Hepatocyte (in vitro differentiated cells): Measurements from ENCODE around the gene PRKRIP1. TPM values are rescaled to one million over a fixed set of nuclear protein-coding genes. Genes with fewer than 3 reads are reported as not detected.

Experiments used
- DNase-seq: peaks from one replicate; pipeline ENCODE4 v3.0.0-alpha.2; 2016; ENCODE audit warnings: low spot score
- H2AFZ ChIP-seq: fragments of 200-600 bp; sonication (generic); 2 replicates; pipeline ENCODE4 v1.6.0; 2016; ENCODE audit warnings: antibody characterized with exemption, mild to moderate bottlenecking
- H3K27ac ChIP-seq: fragments of 200-600 bp; sonication (generic); 2 replicates; pipeline ENCODE4 v1.5.1; 2016; ENCODE audit warnings: mild to moderate bottlenecking
- H3K27me3 ChIP-seq: fragments of 200-600 bp; sonication (generic); 2 replicates; pipeline ENCODE4 v1.6.1; 2016
- H3K36me3 ChIP-seq: fragments of 200-600 bp; sonication (generic); replicated peaks from 2 replicates; pipeline ENCODE4 v1.5.1; 2016; ENCODE audit warnings: low read depth; ENCODE audit not compliant: insufficient read depth
- H3K4me1 ChIP-seq: fragments of 200-600 bp; sonication (generic); 2 replicates; pipeline ENCODE4 v1.5.1; 2016; ENCODE audit warnings: mild to moderate bottlenecking, moderate library complexity; ENCODE audit not compliant: insufficient read depth
- H3K4me2 ChIP-seq: fragments of 200-600 bp; sonication (generic); 2 replicates; pipeline ENCODE4 v1.6.0; 2016
- H3K4me3 ChIP-seq: fragments of 200-600 bp; sonication (generic); 2 replicates; pipeline ENCODE4 v1.5.1; 2016; ENCODE audit warnings: mild to moderate bottlenecking
- H3K79me2 ChIP-seq: fragments of 200-600 bp; sonication (generic); 2 replicates; pipeline ENCODE4 v1.6.0; 2017; ENCODE audit warnings: mild to moderate bottlenecking
- H3K9me2 ChIP-seq: fragments of 200-600 bp; sonication (generic); replicated peaks from 2 replicates; pipeline ENCODE4 v1.6.0; 2017; ENCODE audit warnings: mild to moderate bottlenecking; ENCODE audit not compliant: insufficient read depth
- H3K9me3 ChIP-seq: fragments of 200-600 bp; sonication (generic); 2 replicates; pipeline ENCODE4 v1.5.1; 2016; ENCODE audit warnings: low read depth, mild to moderate bottlenecking
- H4K20me1 ChIP-seq: fragments of 200-600 bp; sonication (generic); 2 replicates; pipeline ENCODE4 v1.6.0; 2016; ENCODE audit warnings: mild to moderate bottlenecking; ENCODE audit not compliant: insufficient read depth, poor library complexity, severe bottlenecking
- EZH2 ChIP-seq: fragments of 200-600 bp; sonication (generic); IDR thresholded peaks from 2 replicates; pipeline ENCODE4 v1.6.1; 2016; ENCODE audit warnings: antibody characterized with exemption, mild to moderate bottlenecking, borderline replicate concordance
- EZH2phosphoT487 ChIP-seq: fragments of 200-600 bp; sonication (generic); IDR thresholded peaks from one replicate; pipeline ENCODE4 v1.6.1; 2018; ENCODE audit warnings: antibody characterized with exemption, mild to moderate bottlenecking, low read depth, moderate library complexity; ENCODE audit not compliant: unreplicated experiment, severe bottlenecking
- WGBS: methylation state at CpG from one replicate; pipeline ENCODE4 v1.1.6; 2016; ENCODE audit warnings: low lambda C conversion rate; ENCODE audit errors: missing lambda C conversion rate; 5-methylcytosine and 5-hydroxymethylcytosine counted together
- polyA plus RNA-seq: library from polyadenylated mRNA; unstranded; fragments of >200 nt; fragmentation: Nextera tagmentation; extraction: Ambion mirVana; gene quantifications from 2 replicates; pipeline ENCODE4 v1.2.1, GENCODE V29; 2016
- total RNA-seq: library from RNA; depleted of rRNA; stranded (reverse); fragments of >200 nt; gene quantifications from 2 replicates; pipeline ENCODE4 v1.2.3, GENCODE V29; 2014
- TF ChIP-seq, protein P1 (sequence below): fragments of 200-600 bp; sonication (generic); IDR thresholded peaks from 2 replicates; pipeline ENCODE4 v1.5.1; 2016; ENCODE audit warnings: antibody characterized with exemption, mild to moderate bottlenecking; ENCODE audit not compliant: poor library complexity

PRKRIP1 gene
- total and polyA plus RNA-seq, 2 experiments from 2014 or later = 33.8 to 44.6 TPM

DNA sequence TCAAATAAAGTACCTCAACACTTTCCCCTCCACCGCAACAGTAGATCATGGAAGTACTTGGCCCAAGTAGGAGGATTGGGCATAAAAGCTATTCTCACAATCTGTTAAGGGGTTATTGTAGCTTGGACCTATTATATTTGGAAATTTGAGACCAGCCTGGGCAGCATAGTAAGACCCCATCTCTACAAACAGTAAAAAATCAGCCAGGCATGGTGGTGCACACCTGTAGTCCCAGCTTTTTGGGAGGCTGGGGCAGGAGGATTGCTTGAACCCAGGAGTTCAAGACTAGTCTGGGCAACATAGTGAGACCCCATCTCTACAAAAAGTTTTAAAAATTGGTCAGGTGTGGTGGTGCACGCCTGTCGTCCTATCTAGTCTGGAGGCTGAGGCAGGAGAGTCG is 13.2 kb downstream of the PRKRIP1 start:
- Histone ChIP-seq H3K9me2 (no peaks in the 10 kb centered on the region), H2AFZ (no peak overlapping the region), H3K4me2 (no peak overlapping the region), H3K79me2 (peaks cover 13% of the 10 kb centered on the region), H3K36me3 (no peaks in the 10 kb centered on the region), H3K9me3 (no peaks in the 10 kb centered on the region), H3K4me3 (no peak overlapping the region), H3K4me1 (no peaks in the 10 kb centered on the region), H3K27me3 (no peaks in the 10 kb centered on the region), H3K27ac (no peak overlapping the region), H4K20me1 (no peaks in the 10 kb centered on the region)
- no peak for DNase-seq
- TF ChIP-seq EZH2phosphoT487 (no peak), EZH2 (no peak)
- TF ChIP-seq, protein P1, sequence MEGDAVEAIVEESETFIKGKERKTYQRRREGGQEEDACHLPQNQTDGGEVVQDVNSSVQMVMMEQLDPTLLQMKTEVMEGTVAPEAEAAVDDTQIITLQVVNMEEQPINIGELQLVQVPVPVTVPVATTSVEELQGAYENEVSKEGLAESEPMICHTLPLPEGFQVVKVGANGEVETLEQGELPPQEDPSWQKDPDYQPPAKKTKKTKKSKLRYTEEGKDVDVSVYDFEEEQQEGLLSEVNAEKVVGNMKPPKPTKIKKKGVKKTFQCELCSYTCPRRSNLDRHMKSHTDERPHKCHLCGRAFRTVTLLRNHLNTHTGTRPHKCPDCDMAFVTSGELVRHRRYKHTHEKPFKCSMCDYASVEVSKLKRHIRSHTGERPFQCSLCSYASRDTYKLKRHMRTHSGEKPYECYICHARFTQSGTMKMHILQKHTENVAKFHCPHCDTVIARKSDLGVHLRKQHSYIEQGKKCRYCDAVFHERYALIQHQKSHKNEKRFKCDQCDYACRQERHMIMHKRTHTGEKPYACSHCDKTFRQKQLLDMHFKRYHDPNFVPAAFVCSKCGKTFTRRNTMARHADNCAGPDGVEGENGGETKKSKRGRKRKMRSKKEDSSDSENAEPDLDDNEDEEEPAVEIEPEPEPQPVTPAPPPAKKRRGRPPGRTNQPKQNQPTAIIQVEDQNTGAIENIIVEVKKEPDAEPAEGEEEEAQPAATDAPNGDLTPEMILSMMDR = no peak
- WGBS = 95% methylated on average over 4 of the region's 4 CpGs

DNA sequence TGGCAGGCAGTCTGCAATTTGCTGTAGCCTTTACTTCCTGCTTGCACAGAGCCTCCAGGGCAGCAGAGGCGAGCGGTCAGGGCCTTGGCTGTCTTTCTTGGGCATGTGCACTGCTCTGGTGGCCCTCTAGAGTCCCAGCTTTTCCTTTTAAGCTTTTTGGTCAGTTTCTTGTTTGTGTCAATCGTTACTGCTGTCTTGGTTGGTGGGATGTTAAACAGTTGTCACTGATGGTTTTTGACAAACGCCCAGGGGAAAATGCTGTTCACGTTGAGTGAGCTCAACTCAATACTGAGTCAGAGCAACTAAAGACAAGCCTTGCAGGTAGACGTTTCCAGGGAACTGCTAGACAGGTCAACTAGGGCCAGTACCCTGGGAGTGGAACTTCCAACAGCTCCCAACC is 14.0 kb downstream of the PRKRIP1 start:
- peaks cover 13% of the 10 kb centered on the region for H3K79me2 ChIP-seq
- 79% methylated on average over 6 of the region's 6 CpGs for WGBS
- DNase-seq = no peak
- H3K36me3 ChIP-seq = no peaks in the 10 kb centered on the region
- no peaks in the 10 kb centered on the region for H3K9me2 ChIP-seq
- TF ChIP-seq EZH2 (no peak), EZH2phosphoT487 (no peak)
- H3K4me1 ChIP-seq = no peaks in the 10 kb centered on the region
- H3K27ac ChIP-seq = no peak overlapping the region
- H3K9me3 ChIP-seq = no peaks in the 10 kb centered on the region
- H3K4me3 ChIP-seq = no peak overlapping the region
- H2AFZ ChIP-seq = no peak overlapping the region
- no peak overlapping the region for H3K4me2 ChIP-seq
- no peaks in the 10 kb centered on the region for H3K27me3 ChIP-seq
- H4K20me1 ChIP-seq = no peaks in the 10 kb centered on the region

DNA sequence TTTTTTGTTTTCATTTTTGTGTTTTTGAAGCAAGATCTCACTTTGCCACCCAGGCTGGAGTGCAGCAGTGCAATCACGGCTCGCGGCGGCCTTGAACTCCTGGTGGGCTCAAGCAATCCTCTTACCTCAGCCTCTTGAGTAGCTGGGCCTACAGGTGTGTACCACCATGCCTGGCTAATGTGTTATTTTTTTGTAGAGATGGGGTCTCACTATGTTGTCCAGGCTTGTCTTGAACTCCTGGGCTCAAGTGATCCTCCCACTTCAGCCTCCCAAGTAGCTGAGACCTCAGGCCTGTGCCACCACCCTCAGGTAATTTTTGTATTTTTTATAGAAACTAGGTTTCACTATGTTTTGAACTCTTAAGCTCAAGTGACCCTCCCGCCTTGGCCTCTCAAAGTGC is 14.8 kb downstream of the PRKRIP1 start:
- H3K27ac ChIP-seq = no peak overlapping the region
- no peaks in the 10 kb centered on the region for H3K4me1 ChIP-seq
- DNase-seq = no peak
- no peaks in the 10 kb centered on the region for H3K27me3 ChIP-seq
- TF ChIP-seq EZH2phosphoT487 (no peak), EZH2 (no peak)
- TF ChIP-seq, protein P1 = no peak
- no peak overlapping the region for H3K4me3 ChIP-seq
- no peak overlapping the region for H2AFZ ChIP-seq
- no peaks in the 10 kb centered on the region for H3K36me3 ChIP-seq
- no peak overlapping the region for H3K4me2 ChIP-seq
- WGBS = 100% methylated on average over 5 of the region's 5 CpGs
- no peaks in the 10 kb centered on the region for H3K9me3 ChIP-seq
- H3K79me2 ChIP-seq = peaks cover 7% of the 10 kb centered on the region
- no peaks in the 10 kb centered on the region for H4K20me1 ChIP-seq
- H3K9me2 ChIP-seq = no peaks in the 10 kb centered on the region

DNA sequence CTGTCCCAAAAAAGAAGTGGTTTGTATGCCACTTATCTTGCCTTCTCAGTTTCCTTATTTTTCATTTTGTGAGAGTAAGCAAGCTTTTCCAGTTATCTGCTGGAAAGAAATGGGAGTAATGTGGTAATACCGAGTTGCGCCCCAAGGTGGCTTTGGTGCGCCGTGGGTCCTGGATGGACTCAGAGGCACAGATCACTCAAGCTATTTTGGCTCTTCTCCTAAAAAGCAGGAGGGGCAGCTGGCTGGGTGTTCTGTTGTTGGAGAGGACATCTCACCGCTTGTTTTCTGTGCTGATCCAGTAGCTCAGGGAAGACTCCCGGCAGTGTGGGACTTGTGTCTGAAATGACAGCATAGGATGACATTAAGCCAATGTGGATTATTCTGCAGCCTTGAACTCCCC is 16.4 kb downstream of the PRKRIP1 start:
- Histone ChIP-seq H3K36me3 (no peaks in the 10 kb centered on the region), H3K27ac (no peak overlapping the region), H4K20me1 (no peaks in the 10 kb centered on the region), H3K27me3 (no peaks in the 10 kb centered on the region), H3K9me2 (no peaks in the 10 kb centered on the region), H2AFZ (no peak overlapping the region), H3K9me3 (no peaks in the 10 kb centered on the region), H3K4me1 (no peaks in the 10 kb centered on the region), H3K4me3 (no peak overlapping the region), H3K4me2 (no peak overlapping the region), H3K79me2 (peaks cover 7% of the 10 kb centered on the region)
- TF ChIP-seq EZH2phosphoT487 (no peak), EZH2 (no peak)
- TF ChIP-seq, protein P1 = no peak
- WGBS = 88% methylated on average over 6 of the region's 6 CpGs
- DNase-seq = no peak
